LNCaP clone FGC (cell line): ENCODE data around the gene GPR135.

Experiments
- DNase-seq: peaks from one replicate; pipeline ENCODE4 v3.0.0-alpha.2; 2011; ENCODE audit warnings: low read depth
- H3K4me3 ChIP-seq: 2 replicates; pipeline ENCODE4 v1.5.1; 2011; ENCODE audit warnings: mild to moderate bottlenecking, low read depth, low read length, control low read depth
- TF ChIP-seq, protein P1 (sequence below): IDR thresholded peaks from 2 replicates; pipeline ENCODE4 v1.5.1; 2012; ENCODE audit warnings: mild to moderate bottlenecking; ENCODE audit not compliant: control insufficient read depth, insufficient read depth; ENCODE audit errors: extremely low read depth

GPR135 gene

GRCh38 chr14:59465316-59466135, at the start of gene GPR135:
GPR135 (minus strand) TSS chr14:59465380; CDS start chr14:59465226, 154 bp downstream.
- no peak within 1 kb of the TSS for H3K4me3 ChIP-seq
- DNase-seq, result no peak
- TF ChIP-seq, protein P1, sequence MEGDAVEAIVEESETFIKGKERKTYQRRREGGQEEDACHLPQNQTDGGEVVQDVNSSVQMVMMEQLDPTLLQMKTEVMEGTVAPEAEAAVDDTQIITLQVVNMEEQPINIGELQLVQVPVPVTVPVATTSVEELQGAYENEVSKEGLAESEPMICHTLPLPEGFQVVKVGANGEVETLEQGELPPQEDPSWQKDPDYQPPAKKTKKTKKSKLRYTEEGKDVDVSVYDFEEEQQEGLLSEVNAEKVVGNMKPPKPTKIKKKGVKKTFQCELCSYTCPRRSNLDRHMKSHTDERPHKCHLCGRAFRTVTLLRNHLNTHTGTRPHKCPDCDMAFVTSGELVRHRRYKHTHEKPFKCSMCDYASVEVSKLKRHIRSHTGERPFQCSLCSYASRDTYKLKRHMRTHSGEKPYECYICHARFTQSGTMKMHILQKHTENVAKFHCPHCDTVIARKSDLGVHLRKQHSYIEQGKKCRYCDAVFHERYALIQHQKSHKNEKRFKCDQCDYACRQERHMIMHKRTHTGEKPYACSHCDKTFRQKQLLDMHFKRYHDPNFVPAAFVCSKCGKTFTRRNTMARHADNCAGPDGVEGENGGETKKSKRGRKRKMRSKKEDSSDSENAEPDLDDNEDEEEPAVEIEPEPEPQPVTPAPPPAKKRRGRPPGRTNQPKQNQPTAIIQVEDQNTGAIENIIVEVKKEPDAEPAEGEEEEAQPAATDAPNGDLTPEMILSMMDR, result no peak

GRCh38 chr14:59511916-59512575, 46.9 kb upstream of the GPR135 start:
- no peak overlapping the region for H3K4me3 ChIP-seq
- TF ChIP-seq, protein P1, result peak; percentile 48
- DNase-seq, result no peak

- TF ChIP-seq, protein P1, result no peak
- H3K4me3 ChIP-seq, result no peak overlapping the region
- DNase-seq, result no peak
Measured at GRCh38 chr14:59510966-59511365, 45.8 kb upstream of the GPR135 start.

DNA sequence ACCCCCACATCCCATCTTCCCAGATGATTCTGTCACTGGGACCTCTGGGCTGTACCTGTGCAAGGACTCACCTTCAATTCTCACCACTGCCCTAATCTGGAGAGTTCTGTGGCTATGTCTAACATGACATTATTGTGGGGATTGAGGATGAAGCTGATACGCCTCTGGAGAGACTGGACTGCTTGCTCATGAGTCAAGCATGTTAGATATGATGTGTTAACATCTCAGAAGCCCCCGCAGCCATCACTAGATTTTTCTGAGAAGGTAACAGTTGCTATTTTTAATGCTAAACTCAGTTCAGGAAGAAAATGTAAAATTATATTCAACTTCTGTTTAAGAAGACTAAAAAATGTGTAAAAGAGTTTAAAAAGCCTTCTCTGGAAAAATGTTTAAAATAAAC, 44.8 kb upstream of the GPR135 start:
- TF ChIP-seq, protein P1, result no peak
- no peak for DNase-seq
- no peak overlapping the region for H3K4me3 ChIP-seq

- TF ChIP-seq, protein P1, result no peak
- H3K4me3 ChIP-seq, result no peak overlapping the region
- no peak for DNase-seq
Measured at GRCh38 chr14:59509101-59509500, 43.9 kb upstream of the GPR135 start.

DNA sequence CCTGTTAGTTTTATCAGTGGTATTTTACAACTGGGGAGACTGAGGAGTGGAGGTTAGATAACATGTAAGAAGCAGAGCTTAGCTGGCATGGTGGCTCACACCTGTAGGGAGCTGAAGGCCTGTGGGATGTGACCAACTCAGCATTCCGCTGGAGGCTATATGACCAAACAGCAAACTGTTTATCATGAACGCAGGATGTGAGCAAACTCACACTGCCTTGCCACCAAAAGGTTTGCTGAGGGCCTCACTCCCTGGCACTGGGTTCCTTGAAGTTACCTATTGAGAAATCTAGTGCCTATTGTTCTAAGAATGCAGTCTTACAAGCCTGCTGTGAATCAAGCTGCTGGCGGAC, 42.5 kb upstream of the GPR135 start:
- DNase-seq, result no peak
- TF ChIP-seq, protein P1, result no peak
- no peak overlapping the region for H3K4me3 ChIP-seq
